HG02623 (cell line): ENCODE results near the gene EPX.
A peak's percentile ranks its signal among the peaks of the same experiment; 100 is the strongest.

Experiments used
- ATAC-seq: cut with Tn5 transposase; IDR thresholded peaks from one replicate; pipeline ENCODE4 v1.9.1; 2021; ENCODE audit warnings: moderate library complexity; ENCODE audit not compliant: unreplicated experiment

The EPX gene

GRCh38 chr17:58184986-58185761, 7.4 kb upstream of the EPX start:
- no peak for ATAC-seq

- ATAC-seq = no peak
These were observed 5.9 kb upstream of the EPX start for GRCh38 chr17:58186591-58186990.

- no peak for ATAC-seq
These were observed 5.5 kb upstream of the EPX start for GRCh38 chr17:58187063-58187462.

DNA sequence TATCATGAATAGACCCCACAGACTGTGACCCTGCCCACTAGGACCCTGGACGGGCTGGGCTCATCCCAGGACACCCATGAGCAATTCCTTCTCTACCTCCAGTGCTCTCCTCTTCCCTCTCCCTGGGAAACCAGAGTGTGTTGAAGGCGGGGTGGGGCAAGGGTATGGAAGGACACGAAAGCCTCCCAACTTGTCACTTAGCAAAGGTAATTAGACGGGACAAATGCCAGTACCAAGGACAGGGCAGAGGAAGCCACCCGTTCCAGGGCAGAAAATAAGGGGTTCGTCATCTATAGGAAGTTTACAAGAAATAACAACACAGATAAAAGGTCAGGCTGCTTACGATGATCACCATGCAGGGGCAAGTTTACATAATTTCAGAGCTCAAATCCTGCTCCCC, 4.9 kb upstream of the EPX start:
- ATAC-seq = no peak

DNA sequence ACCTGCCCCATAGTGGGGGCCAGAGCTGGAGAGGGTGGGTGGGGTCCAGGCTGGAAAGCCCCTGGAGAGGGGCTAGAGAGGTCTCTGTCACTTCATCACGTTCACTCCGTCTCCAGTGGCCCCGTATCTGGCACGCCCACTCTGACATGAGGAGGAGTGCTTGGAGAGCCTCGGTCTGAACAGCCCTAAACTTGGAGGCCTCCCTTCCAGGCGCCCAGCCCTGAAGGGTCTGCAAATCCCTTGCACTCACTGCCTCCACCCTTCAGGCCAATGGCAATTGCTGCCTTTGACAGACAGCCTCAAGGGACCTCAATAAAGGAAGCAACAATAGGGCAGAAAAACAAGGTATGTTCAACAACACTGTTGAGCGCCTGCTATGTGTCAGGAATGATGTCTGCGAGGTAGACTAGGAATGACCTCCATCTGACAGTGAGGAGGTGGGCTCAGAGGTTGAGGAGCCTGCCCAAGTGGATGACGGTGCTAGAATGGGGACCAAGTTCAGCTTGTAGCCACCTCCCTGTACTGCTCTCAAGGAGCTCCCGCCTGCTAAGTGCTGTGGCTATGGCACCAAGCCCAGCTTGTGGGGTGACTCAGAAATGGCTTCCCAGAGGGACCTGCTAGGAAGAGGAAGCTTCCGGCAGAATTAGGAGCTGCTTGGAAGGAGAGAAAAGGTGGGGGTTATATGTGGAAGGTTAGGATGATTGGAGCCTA, 2.9 kb upstream of the EPX start:
- ATAC-seq = no peak

GRCh38 chr17:58191241-58191896, 1.2 kb upstream of the EPX start:
- no peak for ATAC-seq

GRCh38 chr17:58193641-58194255, 1.2 kb downstream of the EPX start:
- no peak for ATAC-seq

DNA sequence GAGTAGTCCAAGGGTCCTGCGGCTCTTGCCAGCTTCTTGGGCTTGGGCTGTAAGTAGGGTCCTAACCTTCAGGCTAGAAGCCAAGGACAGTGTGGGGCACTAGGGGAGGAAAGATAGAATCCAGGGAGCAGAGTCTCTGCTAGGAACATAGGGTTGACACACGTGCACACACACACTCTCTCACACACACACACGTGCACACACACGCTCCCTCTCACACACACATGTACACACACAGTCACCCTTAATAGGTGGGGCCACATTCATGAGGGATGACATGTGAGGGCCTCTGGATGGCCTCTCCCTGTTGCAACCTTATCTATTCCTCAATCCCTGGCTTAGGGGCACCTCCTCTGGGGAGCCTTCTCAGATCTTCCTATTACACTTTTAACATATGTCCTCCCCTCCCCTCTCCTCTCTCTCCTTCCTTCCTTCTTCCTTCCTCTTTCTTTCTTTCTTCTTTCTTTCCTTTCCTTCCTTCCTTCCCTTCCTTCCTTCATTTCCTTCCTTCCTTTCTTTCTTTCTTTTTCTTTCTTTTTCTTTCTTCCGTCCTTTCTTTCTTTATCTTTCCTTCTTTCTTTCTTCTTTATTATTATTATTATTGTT, 3.1 kb downstream of the EPX start:
- ATAC-seq = no peak

DNA sequence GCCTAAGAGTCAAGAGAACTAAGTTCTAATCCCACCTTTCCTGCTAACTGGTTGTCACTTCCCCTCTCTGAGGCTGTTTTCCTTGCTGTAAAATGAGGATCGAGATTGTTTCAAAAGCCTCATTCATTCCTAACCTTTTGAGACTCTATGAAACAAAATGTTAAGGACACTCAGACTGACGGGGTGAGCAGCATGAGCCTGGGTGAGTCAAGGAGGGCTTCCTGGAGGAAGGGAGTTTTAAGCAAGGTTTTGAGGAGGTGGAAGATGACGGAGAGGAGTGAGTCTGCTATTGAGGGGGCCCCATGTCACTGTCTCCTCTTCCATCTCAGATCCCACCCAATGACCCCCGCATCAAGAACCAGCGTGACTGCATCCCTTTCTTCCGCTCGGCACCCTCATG, 4.1 kb downstream of the EPX start:
- ATAC-seq = no peak

- no peak for ATAC-seq
These were observed 7.6 kb downstream of the EPX start for GRCh38 chr17:58200024-58200633.

GRCh38 chr17:58202859-58203258, 10.3 kb downstream of the EPX start:
- ATAC-seq = no peak

DNA sequence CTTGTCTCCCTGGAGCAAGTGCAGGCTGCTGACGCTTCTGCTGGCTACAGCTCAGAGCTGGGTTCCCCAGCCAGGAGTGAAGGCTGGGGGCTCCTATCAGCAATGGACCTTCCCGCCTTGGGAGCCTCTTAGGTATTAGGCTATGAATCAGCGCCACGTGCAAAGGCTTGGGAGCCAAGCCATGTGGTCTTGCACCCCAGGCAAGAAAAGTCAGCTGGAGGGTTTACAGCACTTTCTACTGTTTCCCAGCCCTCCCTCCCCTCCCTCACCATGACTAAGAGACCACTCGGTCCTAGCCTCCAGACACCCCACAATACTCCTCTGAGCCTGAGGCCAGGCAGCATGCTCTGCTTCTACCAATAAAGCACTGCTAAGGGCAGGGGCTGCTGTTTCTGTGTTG, 12.3 kb downstream of the EPX start:
- ATAC-seq = no peak

- no peak for ATAC-seq
These were observed 13.4 kb downstream of the EPX start for GRCh38 chr17:58205936-58206335.

GRCh38 chr17:58207451-58207850, 14.9 kb downstream of the EPX start:
- ATAC-seq = no peak

- no peak for ATAC-seq
These were observed 15.8 kb downstream of the EPX start for GRCh38 chr17:58208344-58208743.

GRCh38 chr17:58210922-58211321, 18.4 kb downstream of the EPX start:
- ATAC-seq = no peak

DNA sequence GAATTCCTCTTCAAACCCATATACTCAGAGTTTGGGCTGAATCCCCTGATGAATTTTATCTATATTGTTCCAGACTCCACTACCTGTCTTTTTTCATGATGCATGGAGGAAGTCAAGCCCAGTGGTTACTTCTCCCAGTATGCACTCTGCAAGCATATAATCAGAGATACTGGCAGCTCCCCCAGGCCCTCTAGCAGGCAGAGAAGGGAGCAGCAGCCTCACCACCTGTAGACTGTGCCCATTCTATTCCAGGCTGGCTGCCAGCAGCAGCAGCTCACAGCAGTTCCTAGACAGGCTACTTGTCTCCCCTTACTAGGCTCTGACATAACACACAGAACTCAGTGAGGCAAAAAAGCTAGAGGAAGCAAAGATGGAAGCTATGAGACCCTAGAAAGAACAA, 23.2 kb downstream of the EPX start:
- no peak for ATAC-seq

DNA sequence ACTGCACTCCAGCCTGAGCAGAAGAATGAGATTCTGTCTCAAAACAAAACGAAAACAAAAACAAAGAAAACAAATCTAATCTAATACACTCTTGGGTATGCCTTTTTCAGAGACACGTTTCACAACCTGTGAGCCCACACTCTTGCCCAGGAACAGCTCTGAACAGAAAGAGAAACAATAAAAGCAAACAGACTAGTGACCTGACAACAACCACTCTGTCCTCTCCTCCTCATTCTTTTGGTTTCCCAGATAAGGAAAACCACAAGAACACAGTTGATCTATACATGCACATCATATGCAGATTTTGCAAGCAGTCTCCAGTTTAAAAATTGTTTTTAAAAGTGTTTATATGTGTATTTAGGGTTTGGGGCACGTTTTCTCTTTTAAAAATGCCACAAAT, 25.2 kb downstream of the EPX start:
- ATAC-seq = no peak

DNA sequence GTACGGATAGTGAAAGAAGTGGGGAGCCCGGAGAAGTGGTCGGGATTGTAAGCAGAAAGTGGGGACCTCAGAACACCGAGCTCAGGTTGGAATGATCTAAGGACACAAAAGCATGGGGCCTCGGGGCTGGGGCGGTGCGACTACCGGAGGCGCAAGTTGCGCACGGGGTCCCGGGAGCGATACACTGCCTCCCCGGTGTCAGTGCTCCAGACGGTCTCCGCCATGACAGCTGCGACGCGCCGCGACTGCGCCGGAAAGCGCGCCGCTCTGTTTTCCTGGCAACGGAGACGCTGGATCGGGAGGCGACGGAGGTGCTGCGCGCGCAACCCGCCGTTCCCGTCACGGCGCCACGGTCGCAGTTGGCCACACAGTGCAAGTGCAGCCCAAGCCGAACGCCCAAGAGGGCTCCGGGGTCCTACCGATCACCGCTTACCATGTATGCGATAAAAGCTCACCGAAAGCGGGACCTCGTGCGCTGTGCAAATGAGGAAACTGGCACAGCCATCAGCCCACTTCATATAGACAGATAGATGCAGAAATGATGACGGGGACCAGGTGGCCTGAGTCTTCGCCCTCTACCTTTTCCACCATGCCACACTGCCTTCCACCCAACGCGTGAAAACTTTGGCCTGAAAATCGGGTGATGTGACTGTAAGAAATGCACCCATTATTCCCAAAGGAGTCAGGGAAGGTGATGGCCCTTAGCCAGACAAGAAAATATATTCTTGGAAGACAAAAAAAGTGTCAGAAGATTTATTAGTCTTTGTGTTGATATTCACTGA, 26.7 kb downstream of the EPX start, which contains the start of gene MKS1:
MKS1 (minus strand) TSS at position 249 of the 782 bp plus-strand sequence; CDS start at position 224, 25 bp downstream.
- ATAC-seq = peak; percentile 97

- ATAC-seq = no peak
These were observed 27.3 kb downstream of the EPX start for GRCh38 chr17:58219789-58220183.
